HG02970 (cell line): Measurements from ENCODE around the gene DDX39A.

ENCODE experiments used
- ATAC-seq: cut with Tn5 transposase; IDR thresholded peaks from one replicate; pipeline ENCODE4 v1.9.1; 2021; ENCODE audit warnings: mild to moderate bottlenecking, moderate library complexity, moderate number of reproducible peaks; ENCODE audit not compliant: unreplicated experiment, low FRiP score

The DDX39A gene

GRCh38 chr19:14435320-14436050 is 16.3 kb upstream of the DDX39A start:
- no peak for ATAC-seq

GRCh38 chr19:14434543-14435319 is 15.6 kb upstream of the DDX39A start:
- no peak for ATAC-seq

GRCh38 chr19:14433554-14434501 is 14.7 kb upstream of the DDX39A start:
- ATAC-seq = peak; percentile 33

- peak; percentile 63 for ATAC-seq
Measured at GRCh38 chr19:14432791-14433553, 13.8 kb upstream of the DDX39A start, which contains the start of gene PKN1. PKN1 (plus strand) TSS chr19:14433306; CDS start chr19:14433522, 216 bp downstream.

GRCh38 chr19:14430712-14431111 is 11.6 kb upstream of the DDX39A start:
- no peak for ATAC-seq

- no peak for ATAC-seq
Measured at GRCh38 chr19:14428882-14429416, 9.8 kb upstream of the DDX39A start.

GRCh38 chr19:14427461-14427860 is 8.3 kb upstream of the DDX39A start:
- ATAC-seq = no peak

GRCh38 chr19:14425696-14426138 is 6.6 kb upstream of the DDX39A start:
- no peak for ATAC-seq

GRCh38 chr19:14418856-14419105 is 360 bp downstream of the DDX39A start:
- peak; percentile 40 for ATAC-seq

- ATAC-seq = no peak
Measured at GRCh38 chr19:14416817-14417231, 2.3 kb downstream of the DDX39A start.

- no peak for ATAC-seq
Measured at GRCh38 chr19:14414926-14415690, 4.0 kb downstream of the DDX39A start.

GRCh38 chr19:14413693-14414181 is 5.4 kb downstream of the DDX39A start:
- ATAC-seq = no peak

- ATAC-seq = no peak
Measured at GRCh38 chr19:14412996-14413692, 6.0 kb downstream of the DDX39A start.

- ATAC-seq = no peak
Measured at GRCh38 chr19:14412324-14412995, 6.7 kb downstream of the DDX39A start.

- ATAC-seq = no peak
Measured at GRCh38 chr19:14411938-14412245, 7.2 kb downstream of the DDX39A start.

- ATAC-seq = no peak
Measured at GRCh38 chr19:14411161-14411937, 7.8 kb downstream of the DDX39A start.
